ENCODE data around the gene HMCN2.

Gene HMCN2

DNA sequence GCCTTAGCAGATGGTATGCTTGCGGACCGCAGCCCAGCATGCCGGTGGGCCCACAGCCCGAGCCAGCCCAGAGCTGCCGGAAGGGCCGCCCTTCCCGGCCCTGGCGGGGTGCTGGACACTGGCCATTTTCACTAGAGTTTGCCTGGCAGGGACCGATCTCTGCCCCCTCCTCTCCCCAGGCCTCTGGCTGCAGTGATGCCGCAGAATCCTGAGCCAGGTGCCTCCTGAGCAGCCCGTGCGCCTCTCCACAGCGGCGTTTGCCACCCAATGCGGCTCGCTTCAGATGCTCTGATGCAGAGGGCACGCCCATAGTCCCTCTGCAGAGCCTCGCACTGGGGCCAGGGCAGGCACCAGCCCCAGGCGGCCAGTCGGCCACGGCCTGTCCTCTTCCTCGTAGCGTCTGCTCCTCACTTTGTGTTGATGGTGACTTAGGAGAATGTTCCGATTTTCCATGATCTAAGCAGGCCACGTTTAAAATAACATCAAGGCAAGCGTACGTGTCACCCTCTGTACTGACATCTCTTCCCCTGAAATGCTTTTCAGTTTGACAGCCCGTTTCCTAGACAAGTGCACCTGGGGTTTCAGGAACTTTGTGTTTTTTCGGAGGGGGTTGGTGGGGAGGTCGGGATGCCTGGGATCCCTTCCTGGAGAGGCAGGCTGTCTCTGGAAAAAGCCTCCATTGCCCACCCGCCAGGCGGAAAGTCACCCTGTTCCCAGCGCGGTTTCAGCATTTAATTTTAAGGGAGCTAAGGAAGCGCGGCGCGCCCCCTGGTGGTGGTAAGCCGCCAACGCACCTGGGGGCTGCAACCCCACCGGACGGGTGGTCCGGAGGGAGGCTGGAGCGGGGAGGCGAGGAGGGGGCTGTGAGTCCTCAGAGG is 29.8 kb upstream of the HMCN2 start:
- H3K27ac ChIP-seq = no peak overlapping the region
- no peak for TF ChIP-seq ZFX (IDR thresholded peaks at IDR 0.05; ENCODE audit: borderline replicate concordance)
- peak; percentile 97 for TF ChIP-seq CTCF (IDR thresholded peaks at IDR 0.05)

- H3K27ac ChIP-seq = no peak overlapping the region
- no peak for TF ChIP-seq ZFX (IDR thresholded peaks at IDR 0.05; ENCODE audit: borderline replicate concordance)
- peak; percentile 46 for TF ChIP-seq CTCF (IDR thresholded peaks at IDR 0.05)
These were observed 29.0 kb upstream of the HMCN2 start for GRCh38 chr9:130236436-130236985.

DNA sequence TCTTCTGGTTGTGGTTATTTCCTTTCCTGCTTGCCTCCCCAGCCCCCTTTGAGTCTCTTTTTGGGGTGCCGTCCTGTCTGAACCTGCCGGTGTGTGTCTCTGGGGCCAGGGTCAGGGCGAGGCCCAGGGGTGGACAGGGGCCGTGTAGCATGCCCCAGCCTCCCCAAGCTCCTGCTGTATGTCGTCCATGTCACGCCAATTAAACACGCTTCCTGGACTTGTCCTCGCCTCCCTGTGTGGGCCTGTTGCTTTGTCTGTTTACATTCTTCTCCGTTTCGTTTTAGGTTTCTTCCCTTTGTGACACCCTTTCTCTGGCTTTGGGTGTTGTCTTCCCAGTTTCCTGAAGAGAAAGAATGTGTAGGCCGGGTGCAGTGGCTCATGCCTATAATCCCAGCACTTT is 28.5 kb upstream of the HMCN2 start:
- TF ChIP-seq ZFX (IDR thresholded peaks at IDR 0.05; ENCODE audit: borderline replicate concordance) (no peak), CTCF (IDR thresholded peaks at IDR 0.05) (no peak)
- H3K27ac ChIP-seq = no peak overlapping the region

DNA sequence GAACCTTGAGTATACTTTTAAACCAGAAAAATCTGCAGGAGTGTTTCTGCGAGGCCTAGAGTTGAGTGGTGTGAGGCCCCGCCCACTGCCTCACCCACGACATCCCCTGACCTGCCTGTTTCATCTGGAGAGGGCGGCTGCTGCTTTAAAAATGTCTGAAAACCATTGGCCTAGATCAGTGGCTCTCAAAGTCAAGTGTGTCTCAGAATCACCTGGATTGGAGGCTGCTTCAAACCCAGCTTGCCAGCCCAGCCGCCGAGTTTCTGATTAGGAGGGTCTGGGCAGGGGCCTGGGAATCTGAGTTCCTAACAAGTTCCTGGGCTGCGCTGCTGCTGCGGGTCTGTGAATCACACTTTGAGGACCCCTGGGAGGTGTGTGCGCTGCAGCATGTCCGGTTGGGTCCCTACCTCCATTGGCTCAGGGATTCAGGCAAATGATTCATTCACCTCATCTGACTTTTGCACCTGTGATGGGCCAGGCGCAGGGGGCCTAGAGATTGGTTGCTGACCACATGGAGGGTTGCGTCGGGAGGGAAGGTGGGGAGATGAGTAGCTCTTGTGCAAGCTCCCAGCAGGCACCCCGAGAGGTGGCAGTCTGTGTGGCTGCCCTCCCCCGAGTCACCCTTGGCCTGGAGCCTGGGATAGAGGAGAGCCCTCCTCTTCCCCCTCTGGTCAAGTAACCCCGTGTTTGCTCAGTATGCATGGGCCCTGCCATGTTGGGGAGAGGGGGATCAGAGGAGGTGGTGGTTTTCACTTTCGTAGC is 27.6 kb upstream of the HMCN2 start:
- no peak overlapping the region for H3K27ac ChIP-seq
- TF ChIP-seq CTCF (IDR thresholded peaks at IDR 0.05) = no peak
- no peak for TF ChIP-seq ZFX (IDR thresholded peaks at IDR 0.05; ENCODE audit: borderline replicate concordance)

DNA sequence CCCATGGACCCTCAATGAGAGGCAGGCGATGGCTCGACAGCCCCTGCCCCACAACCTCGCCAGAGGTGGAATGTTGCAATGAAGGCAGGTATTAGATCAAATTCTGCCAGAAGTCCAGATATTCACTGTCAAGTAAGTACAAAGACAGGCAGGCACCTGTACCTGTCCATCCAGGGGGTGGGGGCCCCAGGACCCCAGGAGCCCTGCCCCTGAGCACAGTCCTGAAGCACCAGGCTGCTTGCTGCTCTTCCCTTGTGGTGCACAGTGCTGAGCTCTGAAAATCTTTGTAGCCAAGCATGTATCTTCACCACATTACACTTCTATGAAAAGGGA is 26.2 kb upstream of the HMCN2 start:
- TF ChIP-seq CTCF (IDR thresholded peaks at IDR 0.05) = no peak
- no peak for TF ChIP-seq ZFX (IDR thresholded peaks at IDR 0.05; ENCODE audit: borderline replicate concordance)
- no peak overlapping the region for H3K27ac ChIP-seq

DNA sequence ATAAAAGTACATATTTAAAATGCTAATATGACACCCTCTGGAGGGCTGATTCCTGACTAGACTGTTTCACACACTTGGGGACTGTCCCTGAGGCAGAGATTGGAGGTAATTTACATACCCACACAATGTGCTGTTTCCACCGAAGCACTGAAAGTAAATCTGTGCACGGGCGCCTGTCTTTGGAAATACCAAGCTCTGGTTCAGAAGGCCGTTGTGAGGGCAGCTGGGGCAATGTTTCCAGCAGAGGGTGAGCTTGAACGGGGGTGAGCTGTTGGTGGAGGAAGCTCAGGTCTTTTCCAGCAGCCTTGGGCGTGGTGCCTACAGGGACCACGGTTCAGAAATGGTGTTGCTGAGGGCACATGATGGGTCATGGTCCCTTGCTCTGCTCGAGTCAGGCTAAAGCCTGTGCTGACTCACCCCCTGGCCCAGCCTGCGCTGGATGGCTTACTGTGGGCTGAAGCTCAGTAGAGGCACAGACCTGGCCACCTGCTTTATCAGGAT is 25.8 kb upstream of the HMCN2 start:
- no peak overlapping the region for H3K27ac ChIP-seq

GRCh38 chr9:130240410-130241197 is 25.0 kb upstream of the HMCN2 start:
- no peak overlapping the region for H3K27ac ChIP-seq
- TF ChIP-seq CTCF (IDR thresholded peaks at IDR 0.05) (no peak), ZFX (IDR thresholded peaks at IDR 0.05; ENCODE audit: borderline replicate concordance) (no peak)

More for the DNA sequence above, 25.8 kb upstream of the HMCN2 start:
- no peak for TF ChIP-seq ZFX (IDR thresholded peaks at IDR 0.05; ENCODE audit: borderline replicate concordance)

Measured in 22Rv1 (cell line).